Measurements from ENCODE around the gene GPR55. TPM values are rescaled to one million over a fixed set of nuclear protein-coding genes. Genes with fewer than 3 reads are reported as not detected.

GPR55 gene
- total RNA-seq, 1 experiment from 2014 or later: not detected

- Histone ChIP-seq H3K36me3 (ENCODE audit: control insufficient read depth in 1 of 2, insufficient read depth in 2 of 2, low read length in 2 of 2) (peaks cover 12 to 15% of the 10 kb centered on the region in 2 experiments; a peak in 2 of 4 replicates), H3K27ac (ENCODE audit: low read depth, low read length) (no peak overlapping the region), H4K20me1 (ENCODE audit: insufficient read depth) (no peaks in the 10 kb centered on the region), H3K9ac (ENCODE audit: low read length) (no peak overlapping the region), H3K4me1 (ENCODE audit: control insufficient read depth in 1 of 2, insufficient read depth in 2 of 2, low read length in 2 of 2) (no peaks in the 10 kb centered on the region), H3K79me2 (ENCODE audit: insufficient read depth, low read length) (no peaks in the 10 kb centered on the region), H3K9me2 (ENCODE audit: insufficient read depth) (no peaks in the 10 kb centered on the region), H3K4me3 (replicated peaks in 1 of 2; ENCODE audit: low read depth in 1 of 2, low read length in 2 of 2) (no peak overlapping the region), H2AFZ (ENCODE audit: low read depth, low read length, poor library complexity, severe bottlenecking) (no peak overlapping the region), H3K27me3 (ENCODE audit: insufficient read depth, low read length) (no peaks in the 10 kb centered on the region), H3K9me3 (ENCODE audit: control insufficient read depth in 1 of 2, insufficient read depth in 1 of 2, low read depth in 1 of 2, low read length in 2 of 2) (no peaks in the 10 kb centered on the region), H3K4me2 (ENCODE audit: low read length) (no peak overlapping the region)
- DNase-seq (ENCODE audit: low read depth, low spot score) (no peak), ATAC-seq (no peak)
- TF ChIP-seq MAX (IDR thresholded peaks at IDR 0.05) (no peak), TCF7L2 (IDR thresholded peaks at IDR 0.05; ENCODE audit: borderline replicate concordance, extremely low read depth, insufficient read depth, insufficient read length) (no peak)
- ChIA-PET CTCF (no interaction called here), POLR2A (no interaction called here), RAD21 (ENCODE audit: low non-redundant PET in 1 of 2, low total read pairs in 2 of 2, uncharacterized antibody in 2 of 2, unreplicated experiment in 2 of 2) (no interaction called here)
- no TSS peak for BruUV-seq (replicated peaks)
- intact Hi-C loops (cut with micrococcal nuclease): no loop called here
Observed at GRCh38 chr2:230875347-230876315, 49.4 kb downstream of the GPR55 start.

GRCh38 chr2:230874876-230875275 is 50.2 kb downstream of the GPR55 start:
- Histone ChIP-seq H3K79me2 (ENCODE audit: insufficient read depth, low read length) (no peaks in the 10 kb centered on the region), H2AFZ (ENCODE audit: low read depth, low read length, poor library complexity, severe bottlenecking) (no peak overlapping the region), H3K9me3 (ENCODE audit: control insufficient read depth in 1 of 2, insufficient read depth in 1 of 2, low read depth in 1 of 2, low read length in 2 of 2) (no peaks in the 10 kb centered on the region), H3K27ac (ENCODE audit: low read depth, low read length) (no peak overlapping the region), H3K36me3 (ENCODE audit: control insufficient read depth in 1 of 2, insufficient read depth in 2 of 2, low read length in 2 of 2) (peaks cover 12 to 15% of the 10 kb centered on the region in 2 experiments; a peak in 2 of 4 replicates), H3K9me2 (ENCODE audit: insufficient read depth) (no peaks in the 10 kb centered on the region), H3K4me2 (ENCODE audit: low read length) (no peak overlapping the region), H3K27me3 (ENCODE audit: insufficient read depth, low read length) (no peaks in the 10 kb centered on the region), H3K4me1 (ENCODE audit: control insufficient read depth in 1 of 2, insufficient read depth in 2 of 2, low read length in 2 of 2) (no peaks in the 10 kb centered on the region), H3K9ac (ENCODE audit: low read length) (no peak overlapping the region), H3K4me3 (replicated peaks in 1 of 2; ENCODE audit: low read depth in 1 of 2, low read length in 2 of 2) (no peak overlapping the region), H4K20me1 (ENCODE audit: insufficient read depth) (no peaks in the 10 kb centered on the region)
- DNase-seq (ENCODE audit: low read depth, low spot score): no peak
- intact Hi-C loops (cut with micrococcal nuclease): no loop called here
- BruUV-seq (replicated peaks): no TSS peak
- ChIA-PET CTCF (no interaction called here), RAD21 (ENCODE audit: low non-redundant PET in 1 of 2, low total read pairs in 2 of 2, uncharacterized antibody in 2 of 2, unreplicated experiment in 2 of 2) (no interaction called here), POLR2A (no interaction called here)
- no peak for ATAC-seq
- no peak for TF ChIP-seq ELF1 (IDR thresholded peaks at IDR 0.05; ENCODE audit: borderline replicate concordance, low read depth)
- TF ChIP-seq POLR2AphosphoS5 (IDR thresholded peaks at IDR 0.05; ENCODE audit: low read depth, low read length): no peak
- TF ChIP-seq MAX (IDR thresholded peaks at IDR 0.05): no peak
- no peak for TF ChIP-seq ZNF274 (IDR thresholded peaks at IDR 0.05; ENCODE audit: low read depth, low read length)
- TF ChIP-seq RAD21 (IDR thresholded peaks at IDR 0.05; ENCODE audit: low read depth): no peak
- no peak for TF ChIP-seq TCF7L2 (IDR thresholded peaks at IDR 0.05; ENCODE audit: borderline replicate concordance, extremely low read depth, insufficient read depth, insufficient read length)
- no peak for TF ChIP-seq SP1 (IDR thresholded peaks at IDR 0.05; ENCODE audit: low read depth)
- no peak for TF ChIP-seq EZH2 (IDR thresholded peaks at IDR 0.05)
- no peak for TF ChIP-seq CEBPB (IDR thresholded peaks at IDR 0.05; ENCODE audit: low read depth)
- no peak for TF ChIP-seq EGR1 (IDR thresholded peaks at IDR 0.05; ENCODE audit: low read depth)
- TF ChIP-seq EZH2phosphoT487 (IDR thresholded peaks at IDR 0.05; ENCODE audit: borderline replicate concordance): no peak

All from HCT116 (cell line).